Measurements from ENCODE around the gene PLEKHA4.
A peak's percentile ranks its signal among the peaks of the same experiment; 100 is the strongest.
"Not testable (repeated sequence)": the region's sequence is repeated elsewhere in the genome, so short reads cannot be mapped to it uniquely, and the experiment has no call there.

Gene PLEKHA4

DNA sequence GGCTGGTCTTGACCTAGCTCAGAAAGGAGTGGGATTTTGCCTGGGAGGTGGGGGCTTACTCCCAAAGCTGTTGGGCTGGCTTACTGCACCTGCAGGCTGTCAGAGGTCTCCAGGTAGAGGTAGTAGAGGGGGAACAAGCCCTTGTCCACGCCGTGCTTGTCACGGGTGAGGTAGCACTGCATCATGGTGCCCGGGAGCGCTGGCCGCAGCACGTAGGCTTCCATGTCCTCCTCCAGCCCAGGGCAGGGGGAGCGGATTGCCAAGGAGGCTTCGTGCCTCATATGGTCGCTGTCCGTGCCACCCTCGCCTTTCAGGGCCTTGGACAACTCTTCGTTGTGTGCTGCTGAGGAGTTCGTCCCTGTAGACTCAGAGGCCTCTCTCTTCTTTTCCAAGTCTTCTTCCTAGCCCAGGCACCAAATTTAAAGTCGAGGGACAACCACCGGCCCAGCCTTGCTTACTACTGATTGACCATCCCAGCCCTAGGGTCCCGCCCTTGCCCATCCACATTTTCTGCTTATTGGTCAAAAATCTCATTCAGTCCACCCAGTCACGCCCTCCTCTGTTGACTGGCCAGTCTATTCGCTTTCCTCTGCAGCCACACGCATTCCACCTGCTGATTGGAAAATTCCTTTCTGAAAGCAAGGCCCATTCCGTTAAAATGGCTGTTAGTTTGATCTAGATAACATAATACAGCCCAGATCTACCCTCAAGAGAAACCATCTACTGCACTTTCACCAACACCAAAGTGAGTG is 19.6 kb upstream of the PLEKHA4 start:
- DNase-seq (ENCODE audit: low spot score): no peak

DNA sequence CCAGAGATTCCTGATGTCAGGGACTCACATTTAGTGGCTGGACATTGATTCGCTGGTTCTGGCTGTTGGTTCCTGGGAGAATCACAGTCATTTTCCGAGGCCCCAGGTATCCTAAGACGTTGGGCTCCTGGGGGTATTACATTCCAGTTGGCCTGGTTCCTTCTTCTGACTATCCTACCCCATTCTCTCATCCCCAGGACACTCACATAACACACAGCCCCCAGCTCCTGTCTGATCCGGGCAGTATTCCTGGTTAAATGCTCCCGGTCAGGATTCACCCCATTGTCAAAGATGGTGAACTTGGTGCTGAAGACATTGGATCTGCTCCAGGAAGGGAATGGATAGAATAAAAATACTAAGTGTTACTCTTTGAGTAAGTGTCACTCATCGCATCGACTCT is 15.3 kb upstream of the PLEKHA4 start:
- DNase-seq (ENCODE audit: low spot score): no peak

DNA sequence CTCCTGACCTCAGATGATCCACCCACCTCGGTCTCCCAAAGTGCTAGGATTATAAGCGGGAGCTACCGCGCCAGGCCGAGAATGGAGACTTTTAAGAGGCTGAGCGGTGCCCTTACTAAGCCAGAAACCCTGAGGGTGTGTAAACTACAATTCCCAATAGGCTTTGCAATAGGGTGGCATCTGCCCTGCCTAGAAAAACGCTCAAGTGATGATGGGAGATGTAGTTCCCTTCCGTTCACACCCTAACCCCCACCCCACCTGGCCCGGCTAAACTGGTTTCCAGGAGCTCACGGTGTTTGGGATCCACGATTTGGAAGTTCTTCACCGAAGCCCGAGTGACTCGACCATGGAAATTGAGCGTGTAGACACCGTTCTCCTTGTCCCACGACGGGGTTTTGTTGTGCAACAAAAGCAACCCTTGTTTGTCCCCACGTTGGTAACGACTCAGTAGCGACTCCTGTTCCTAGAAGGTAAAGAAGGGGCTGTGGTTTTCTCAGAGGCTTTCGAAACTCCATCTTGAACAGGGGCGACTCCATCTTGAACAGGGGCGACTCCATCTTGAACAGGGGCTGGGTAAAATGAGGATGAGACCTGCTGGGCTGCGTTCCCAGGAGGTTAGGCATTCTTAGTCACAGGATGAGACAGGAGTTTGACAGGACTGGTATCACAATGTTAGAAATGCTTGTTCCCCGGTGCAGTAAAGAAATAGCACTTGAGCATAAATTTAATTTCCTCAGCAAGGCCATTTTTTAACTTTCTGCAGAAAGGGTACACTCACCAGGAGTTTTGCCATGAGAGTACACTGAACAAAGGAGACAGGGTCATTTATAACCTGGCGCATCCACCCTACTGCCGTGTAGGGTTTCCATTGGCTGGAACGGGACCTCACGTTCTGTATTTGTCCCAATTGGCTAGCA is 13.6 kb upstream of the PLEKHA4 start:
- no peak for DNase-seq (ENCODE audit: low spot score)

DNA sequence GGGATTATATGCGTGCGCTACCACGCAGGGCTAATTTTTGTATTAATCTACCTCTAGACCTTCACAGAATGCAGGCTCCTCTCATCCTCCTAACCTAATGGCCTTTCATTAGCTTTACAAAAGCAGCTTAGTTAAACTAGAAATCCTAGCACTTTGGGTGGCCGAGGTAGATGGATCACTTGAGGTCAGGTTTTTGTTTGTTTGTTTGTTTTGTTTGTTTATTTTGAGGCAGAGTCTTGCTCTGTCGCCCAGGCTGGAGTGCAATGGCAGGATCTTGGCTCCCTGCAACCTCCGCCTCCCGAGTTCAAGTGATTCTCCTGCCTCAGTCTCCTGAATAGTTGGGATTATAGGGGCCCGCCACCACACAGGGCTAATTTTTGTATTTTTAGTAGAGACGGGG is 11.3 kb upstream of the PLEKHA4 start:
- not testable (repeated sequence) for DNase-seq (ENCODE audit: low spot score)

DNA sequence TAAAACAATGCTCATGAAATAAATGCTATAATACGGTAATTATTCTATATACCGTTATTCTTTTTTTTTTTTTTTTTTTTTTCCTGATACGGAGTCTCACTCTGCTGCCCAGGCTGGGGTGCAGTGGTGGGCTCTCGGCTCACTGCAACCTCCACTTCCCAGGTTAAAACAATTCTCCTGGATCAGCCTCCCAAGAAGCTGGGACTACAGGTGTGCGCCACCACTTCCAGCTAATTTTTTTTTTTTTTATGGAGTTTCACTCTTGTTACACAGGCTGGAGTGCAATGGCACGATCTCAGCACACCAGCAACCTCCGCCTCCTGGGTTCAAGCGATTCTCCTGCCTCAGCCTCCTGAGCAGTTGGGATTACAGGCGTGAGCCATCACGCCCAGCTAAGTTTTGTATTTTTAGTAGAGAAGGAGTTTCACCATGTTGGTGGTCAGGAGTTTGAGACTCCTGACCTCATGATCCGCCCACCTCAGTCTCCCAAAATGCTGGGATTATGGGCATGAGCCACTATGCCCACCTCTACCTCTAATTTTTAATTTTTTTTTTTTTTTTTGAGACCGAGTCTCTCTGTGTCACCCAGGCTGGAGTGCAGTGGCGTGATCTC is 10.7 kb upstream of the PLEKHA4 start:
- DNase-seq (ENCODE audit: low spot score): no peak

DNA sequence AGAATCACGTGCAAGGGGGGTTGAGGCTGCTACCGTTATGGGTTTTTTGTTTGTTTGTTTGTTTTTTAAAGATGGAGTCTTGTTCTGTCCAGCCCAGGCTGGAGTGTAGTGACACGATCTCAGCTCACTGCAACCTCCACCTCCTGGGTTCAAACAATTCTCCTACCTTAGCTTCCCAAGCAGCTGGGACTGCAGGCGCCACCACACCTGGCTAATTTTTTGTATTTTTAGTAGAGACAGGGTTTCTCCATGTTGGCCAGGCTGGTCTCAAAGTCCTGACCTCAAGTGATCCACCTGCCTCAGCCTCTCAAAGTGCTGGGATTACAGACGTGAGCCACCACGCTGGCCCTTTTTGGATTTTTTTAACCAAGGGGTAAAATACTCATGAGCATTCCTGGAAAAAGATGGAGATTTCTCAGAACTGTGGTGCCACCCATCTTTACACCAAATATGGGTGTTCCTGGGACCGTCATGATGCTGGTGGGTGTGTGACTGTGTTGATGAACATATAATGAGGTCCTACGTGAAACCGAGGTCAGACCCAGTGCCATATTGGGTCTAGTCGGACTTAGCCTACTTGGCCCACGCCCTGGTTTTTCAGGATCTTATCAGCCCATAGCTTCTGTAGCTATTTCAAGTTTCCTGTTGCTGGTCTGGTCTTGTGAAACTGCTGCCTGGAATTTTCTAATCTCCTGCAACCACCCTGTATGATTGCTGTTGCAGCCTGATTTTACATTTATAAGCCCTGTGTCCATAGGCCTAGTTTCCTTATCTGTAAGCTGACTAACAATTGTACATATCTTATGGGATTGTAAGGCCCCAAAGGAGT is 10.0 kb upstream of the PLEKHA4 start:
- DNase-seq (ENCODE audit: low spot score): no peak

DNA sequence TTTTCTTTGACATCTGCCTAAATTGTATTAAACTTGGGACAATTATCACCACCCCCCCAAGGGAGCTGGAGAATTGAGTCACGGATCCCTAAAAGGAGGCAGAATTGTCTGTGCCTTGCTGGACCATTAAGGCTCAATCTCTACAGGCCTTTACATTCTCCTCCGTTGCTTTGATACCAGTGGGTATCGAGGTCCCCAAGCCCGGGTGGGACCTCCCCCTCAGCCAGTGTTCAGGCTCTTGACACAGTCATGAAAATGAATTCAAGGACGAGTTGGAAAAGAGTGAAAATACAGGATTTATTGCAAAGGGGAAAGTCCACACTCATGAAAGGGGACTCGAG is 9.4 kb upstream of the PLEKHA4 start:
- DNase-seq (ENCODE audit: low spot score): no peak

DNA sequence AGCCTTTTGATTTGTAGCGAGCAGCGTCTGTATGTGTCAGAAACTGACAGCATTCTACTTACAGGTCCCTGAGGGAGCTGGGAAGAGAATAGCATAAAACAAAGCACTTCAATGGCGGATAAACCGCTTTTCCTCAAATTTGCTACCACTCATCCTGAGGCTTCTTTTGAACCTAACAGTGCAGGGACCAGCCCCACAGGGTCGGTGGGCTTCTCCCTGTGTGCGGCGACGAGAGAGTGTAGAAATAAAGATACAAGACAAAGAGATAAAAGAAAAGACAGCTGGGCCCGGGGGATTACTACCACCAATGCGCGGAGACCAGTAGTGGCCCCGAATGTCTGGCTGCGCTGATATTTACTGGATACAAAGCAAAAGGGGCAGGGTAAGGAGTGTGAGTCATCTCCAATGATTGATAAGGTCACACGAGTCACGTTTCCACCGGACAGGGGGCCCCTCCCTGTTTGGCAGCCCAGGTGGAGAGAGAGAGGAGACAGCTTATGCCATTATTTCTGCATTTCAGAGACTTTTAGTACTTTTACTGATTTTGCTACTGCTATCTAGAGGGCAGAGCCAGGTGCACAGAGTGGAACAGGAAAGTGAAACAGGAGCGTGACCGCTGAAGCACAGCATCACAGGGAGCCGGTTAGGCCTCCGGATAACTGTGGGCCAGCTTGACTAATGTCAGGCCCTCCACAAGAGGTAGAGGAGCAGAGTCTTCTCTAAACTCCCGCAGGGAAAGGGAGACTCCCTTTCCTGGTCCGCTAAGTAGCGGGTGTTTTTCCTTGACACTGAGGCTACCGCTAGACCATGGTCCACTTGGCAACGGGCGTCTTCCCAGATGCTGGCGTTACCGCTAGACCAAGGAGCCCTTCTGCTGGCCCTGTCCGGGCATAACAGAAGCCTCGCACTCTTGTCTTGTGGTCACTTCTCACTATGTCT is 7.9 kb upstream of the PLEKHA4 start:
- not testable (repeated sequence) for DNase-seq (ENCODE audit: low spot score)

DNA sequence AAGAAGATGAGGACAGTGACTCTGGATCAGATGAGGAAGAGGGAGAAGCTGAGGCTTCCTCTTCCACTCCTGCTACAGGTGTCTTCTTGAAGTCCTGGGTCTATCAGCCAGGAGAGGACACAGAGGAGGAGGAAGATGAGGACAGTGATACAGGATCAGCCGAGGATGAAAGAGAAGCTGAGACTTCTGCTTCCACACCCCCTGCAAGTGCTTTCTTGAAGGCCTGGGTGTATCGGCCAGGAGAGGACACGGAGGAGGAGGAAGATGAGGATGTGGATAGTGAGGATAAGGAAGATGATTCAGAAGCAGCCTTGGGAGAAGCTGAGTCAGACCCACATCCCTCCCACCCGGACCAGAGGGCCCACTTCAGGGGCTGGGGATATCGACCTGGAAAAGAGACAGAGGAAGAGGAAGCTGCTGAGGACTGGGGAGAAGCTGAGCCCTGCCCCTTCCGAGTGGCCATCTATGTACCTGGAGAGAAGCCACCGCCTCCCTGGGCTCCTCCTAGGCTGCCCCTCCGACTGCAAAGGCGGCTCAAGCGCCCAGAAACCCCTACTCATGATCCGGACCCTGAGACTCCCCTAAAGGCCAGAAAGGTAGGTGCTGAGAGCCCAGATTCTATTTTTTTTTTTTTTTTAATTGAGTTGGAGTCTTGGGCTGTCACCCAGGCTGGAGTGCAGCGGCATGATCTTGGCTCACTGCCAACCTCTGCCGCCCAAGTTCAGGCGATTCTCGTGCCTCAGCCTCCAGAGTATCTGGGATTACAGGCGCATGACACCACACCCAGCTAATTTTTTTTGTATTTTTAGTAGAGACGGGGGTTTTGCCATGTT is 6.1 kb upstream of the PLEKHA4 start:
- DNase-seq (ENCODE audit: low spot score): peak; percentile 39

DNA sequence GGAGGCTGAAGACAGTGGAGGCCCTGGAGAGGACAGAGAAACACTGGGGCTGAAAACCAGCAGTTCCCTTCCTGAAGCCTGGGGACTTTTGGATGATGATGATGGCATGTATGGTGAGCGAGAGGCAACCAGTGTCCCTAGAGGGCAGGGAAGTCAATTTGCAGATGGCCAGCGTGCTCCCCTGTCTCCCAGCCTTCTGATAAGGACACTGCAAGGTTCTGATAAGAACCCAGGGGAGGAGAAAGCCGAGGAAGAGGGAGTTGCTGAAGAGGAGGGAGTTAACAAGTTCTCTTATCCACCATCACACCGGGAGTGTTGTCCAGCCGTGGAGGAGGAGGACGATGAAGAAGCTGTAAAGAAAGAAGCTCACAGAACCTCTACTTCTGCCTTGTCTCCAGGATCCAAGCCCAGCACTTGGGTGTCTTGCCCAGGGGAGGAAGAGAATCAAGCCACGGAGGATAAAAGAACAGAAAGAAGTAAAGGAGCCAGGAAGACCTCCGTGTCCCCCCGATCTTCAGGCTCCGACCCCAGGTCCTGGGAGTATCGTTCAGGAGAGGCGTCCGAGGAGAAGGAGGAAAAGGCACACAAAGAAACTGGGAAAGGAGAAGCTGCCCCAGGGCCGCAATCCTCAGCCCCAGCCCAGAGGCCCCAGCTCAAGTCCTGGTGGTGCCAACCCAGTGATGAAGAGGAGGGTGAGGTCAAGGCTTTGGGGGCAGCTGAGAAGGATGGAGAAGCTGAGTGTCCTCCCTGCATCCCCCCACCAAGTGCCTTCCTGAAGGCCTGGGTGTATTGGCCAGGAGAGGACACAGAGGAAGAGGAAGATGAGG is 5.3 kb upstream of the PLEKHA4 start:
- no peak for DNase-seq (ENCODE audit: low spot score)

DNA sequence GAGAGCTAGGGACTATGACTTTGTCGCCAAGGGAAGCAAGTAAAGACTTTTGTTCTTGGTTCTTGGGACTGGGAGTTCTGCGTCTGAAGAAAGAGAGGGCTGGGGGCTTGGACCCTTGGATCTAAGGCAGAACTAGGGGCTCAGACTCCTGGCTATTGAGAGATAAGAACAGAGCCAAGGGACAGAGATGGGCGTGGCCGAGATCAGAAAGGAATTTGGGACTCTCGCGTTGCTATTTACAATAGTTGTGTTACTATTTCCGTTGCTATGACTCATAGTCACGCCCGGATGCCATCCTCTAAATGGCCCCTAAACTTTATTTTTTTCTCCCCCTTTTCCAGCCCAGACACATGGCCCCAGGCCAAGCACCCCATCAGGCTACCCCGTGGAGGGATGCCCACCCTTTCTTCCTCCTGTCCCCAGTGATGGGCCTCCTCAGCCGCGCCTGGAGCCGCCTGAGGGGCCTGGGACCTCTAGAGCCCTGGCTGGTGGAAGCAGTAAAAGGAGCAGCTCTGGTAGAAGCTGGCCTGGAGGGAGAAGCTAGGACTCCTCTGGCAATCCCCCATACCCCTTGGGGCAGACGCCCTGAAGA is 4.6 kb upstream of the PLEKHA4 start:
- DNase-seq (ENCODE audit: low spot score): peak; percentile 95

DNA sequence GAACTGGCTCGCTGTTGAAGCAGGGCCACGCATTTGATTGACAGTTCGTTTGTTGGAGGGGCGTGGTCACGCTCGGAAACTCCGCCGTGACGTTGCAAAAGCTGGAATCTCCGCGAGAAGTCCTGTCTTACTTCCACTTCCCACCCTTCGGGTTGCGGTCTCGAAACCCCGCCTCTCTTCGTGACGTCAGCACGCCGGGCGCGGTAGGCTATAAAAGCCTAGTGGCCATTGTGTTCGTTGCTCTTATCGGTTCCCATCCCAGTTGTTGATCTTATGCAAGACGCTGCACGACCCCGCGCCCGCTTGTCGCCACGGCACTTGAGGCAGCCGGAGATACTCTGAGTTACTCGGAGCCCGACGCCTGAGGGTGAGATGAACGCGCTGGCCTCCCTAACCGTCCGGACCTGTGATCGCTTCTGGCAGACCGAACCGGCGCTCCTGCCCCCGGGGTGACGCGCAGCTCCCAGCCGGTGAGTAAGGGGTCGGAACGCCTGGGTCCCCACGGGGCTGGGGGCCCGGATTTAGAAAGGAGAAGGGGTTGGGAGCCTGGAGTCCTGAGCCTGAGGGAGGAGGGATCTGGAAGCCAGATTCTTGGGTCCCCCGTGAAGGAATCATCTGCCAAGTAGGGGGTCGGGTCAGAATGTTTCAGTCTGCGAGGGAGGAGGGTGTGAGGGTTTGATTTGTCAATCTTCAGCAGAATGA is 3.9 kb upstream of the PLEKHA4 start, which contains the start of gene PPP1R15A:
TSS of gene PPP1R15A (plus strand) at position 240 of the 702 bp plus-strand sequence. CDS start 813 bp downstream, outside the sequence.
- DNase-seq (ENCODE audit: low spot score): peak; percentile 98

DNA sequence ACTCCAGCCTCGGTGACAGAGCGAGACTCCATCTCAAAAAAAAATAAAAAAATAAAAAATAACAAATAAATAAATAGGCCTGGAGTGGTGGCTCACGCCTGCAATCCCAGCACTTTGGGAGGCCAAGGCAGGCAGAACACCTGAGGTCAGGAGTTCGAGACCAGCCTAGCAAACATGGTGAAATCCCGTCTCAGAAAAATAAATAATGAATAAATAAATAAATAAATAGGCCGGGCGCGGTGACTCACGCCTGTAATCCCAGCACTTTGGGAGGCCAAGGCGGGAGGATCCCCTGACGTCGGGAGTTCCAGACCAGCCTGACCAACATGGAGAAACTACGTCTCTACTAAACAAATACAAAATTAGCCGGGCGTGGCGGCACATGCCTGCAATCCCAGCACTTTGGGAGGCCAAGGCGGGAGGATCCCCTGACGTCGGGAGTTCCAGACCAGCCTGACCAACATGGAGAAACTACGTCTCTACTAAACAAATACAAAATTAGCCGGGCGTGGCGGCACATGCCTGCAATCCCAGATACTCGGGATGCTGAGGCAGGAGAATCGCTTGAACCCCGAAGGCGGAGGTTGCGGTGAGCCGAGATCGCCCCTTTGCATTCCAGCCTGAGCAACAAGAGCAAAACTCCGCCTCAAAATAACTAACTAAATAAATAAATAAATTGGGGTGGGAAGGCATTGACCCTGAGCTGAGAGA is 3.2 kb upstream of the PLEKHA4 start:
- not testable (repeated sequence) for DNase-seq (ENCODE audit: low spot score)

DNA sequence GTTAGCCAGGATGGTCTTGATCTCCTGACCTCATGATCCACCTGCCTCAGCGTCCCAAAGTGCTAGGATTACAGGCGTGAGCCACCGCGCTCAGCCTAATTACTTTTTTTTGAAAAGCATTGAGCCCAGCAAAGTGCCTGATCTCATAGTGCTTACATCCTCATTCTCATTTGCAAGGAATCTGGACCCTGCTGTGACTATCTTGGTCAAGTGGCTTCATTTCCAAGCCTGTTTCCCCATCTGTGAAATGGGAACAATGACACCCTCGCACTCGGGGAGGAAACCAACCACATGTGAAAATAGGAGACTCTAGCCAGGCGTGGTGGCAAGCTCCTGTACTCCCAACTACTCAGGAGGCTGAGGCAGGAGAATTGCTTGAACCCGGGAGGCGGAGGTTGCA is 1.6 kb upstream of the PLEKHA4 start:
- DNase-seq (ENCODE audit: low spot score): no peak

DNA sequence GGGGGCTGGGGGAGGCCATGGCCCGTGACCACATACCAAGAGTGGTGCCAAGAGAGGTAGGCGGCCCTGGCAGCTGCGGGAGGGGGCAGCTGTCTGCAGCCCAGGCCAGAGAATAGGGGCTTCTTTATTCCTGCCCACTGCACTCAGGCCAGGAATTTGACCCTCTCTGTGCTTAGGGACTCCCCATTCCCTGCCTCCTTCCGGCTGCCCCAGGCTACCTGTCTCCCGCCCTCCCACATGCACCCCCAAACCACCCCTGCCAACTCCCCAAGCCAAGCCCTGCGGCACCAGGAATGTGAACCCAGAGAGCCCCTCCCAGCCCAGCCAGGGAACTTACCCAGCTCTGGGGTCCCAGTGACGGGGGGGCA is 687 bp downstream of the PLEKHA4 start:
- no peak for DNase-seq (ENCODE audit: low spot score)

DNA sequence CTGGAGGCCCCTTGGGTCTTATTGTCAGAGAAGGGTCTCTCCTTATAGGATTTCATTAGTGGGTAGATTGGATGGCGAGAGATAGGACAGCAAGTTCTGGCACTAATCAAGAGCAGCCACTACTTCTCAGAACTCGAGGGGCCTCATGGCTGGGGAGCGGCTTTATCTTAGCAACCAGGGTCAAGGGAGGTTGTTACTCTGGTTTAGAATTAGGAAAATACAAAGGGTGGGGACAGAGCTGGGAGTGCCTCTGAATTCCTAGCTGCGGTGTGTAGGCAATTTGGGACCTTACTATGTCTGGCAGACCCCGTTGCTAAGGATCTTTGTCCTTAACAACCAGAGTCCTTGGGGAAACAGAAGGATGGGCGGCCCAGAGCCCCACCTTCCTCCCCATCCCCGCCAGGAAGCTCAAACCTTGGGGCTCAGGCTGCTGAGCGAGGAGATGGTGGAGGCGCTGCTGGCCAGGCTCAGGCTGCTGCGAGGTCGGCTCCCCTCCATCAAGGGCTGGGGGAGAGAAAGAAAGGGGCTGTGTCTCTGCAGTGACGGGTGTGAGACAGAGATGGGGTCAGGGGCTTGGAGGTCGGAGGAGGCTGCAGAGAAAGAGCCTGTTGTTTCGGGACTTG is 1.2 kb downstream of the PLEKHA4 start:
- peak; percentile 40 for DNase-seq (ENCODE audit: low spot score)

DNA sequence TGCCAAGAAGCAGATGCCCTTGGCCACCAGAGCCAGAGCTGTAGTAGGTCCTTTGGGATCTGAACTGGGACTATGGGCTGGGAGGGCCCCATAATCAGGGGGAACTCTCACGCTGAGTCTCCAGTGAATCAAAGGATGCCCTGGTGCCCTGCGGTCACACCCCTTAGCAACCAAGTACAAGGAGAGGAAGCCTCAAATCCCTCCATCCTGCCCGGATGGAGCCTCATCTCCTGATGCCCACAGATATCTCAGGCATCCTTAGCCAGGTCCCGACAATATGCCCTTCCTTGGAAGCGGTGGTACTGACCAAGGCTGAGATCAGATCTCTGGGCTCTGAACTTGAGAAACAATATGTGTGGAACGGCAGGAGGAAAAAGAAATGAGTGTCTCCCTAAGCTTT is 1.7 kb downstream of the PLEKHA4 start:
- DNase-seq (ENCODE audit: low spot score): no peak
